Uterus (tissue), 2 donors: ENCODE data around the gene KLHDC10.

Source experiments
- POLR2A ChIP-seq, 2 donors: fragments of 450-650 bp; IDR thresholded peaks; one replicate each; pipeline ENCODE4 v1.6.1; 2016; ENCODE audit warnings: antibody characterized with exemption in 2 of 2, mild to moderate bottlenecking in 1 of 2, moderate library complexity in 1 of 2
- TF ChIP-seq, protein P1 (sequence below), 4 experiments: fragments of 200-600 bp in 2 of 4; fragments of 450-650 bp in 2 of 4; sonication (generic) in 2 of 4; IDR thresholded peaks; one replicate each; pipeline ENCODE4 v1.5.1; 2016 to 2019; ENCODE audit warnings: antibody characterized with exemption in 4 of 4, mild to moderate bottlenecking in 2 of 4, moderate library complexity in 1 of 4

DNA sequence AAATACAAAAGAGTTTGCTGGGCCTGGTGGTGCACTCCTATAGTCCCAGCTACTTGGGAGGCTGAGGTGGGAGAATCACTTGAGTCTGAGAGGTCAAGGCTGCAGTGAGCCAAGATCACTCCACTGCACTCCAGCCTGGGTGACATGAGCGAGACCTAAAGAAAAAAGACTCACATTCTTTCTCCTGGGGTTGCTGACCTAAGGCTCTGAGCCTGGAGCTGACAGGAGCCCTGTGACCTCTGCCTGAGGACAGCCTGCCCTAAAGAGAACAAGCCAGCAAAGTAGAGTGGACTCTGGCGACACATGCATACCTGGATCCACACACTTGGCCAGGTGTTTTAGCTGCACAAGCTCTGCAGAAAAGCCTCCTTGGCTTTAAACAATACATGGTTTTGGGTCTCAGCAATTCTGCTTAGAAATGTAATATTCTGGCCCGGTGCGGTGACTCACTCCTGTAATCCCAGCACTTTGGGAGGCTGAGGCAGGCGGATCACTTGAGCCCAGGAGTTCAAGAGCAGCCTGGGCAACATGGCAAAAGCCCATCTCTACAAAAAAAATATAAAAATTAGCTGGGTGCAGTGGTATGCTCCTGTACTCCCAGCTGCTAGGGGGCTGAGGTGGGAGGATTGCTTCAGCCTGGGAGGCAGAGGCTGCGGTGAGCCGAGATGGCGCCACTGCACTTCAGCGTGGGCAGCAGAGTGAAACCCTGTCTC is 76.5 kb downstream of the KLHDC10 start:
- TF ChIP-seq, protein P1, sequence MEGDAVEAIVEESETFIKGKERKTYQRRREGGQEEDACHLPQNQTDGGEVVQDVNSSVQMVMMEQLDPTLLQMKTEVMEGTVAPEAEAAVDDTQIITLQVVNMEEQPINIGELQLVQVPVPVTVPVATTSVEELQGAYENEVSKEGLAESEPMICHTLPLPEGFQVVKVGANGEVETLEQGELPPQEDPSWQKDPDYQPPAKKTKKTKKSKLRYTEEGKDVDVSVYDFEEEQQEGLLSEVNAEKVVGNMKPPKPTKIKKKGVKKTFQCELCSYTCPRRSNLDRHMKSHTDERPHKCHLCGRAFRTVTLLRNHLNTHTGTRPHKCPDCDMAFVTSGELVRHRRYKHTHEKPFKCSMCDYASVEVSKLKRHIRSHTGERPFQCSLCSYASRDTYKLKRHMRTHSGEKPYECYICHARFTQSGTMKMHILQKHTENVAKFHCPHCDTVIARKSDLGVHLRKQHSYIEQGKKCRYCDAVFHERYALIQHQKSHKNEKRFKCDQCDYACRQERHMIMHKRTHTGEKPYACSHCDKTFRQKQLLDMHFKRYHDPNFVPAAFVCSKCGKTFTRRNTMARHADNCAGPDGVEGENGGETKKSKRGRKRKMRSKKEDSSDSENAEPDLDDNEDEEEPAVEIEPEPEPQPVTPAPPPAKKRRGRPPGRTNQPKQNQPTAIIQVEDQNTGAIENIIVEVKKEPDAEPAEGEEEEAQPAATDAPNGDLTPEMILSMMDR (IDR thresholded peaks at IDR 0.05): no peak
- TF ChIP-seq POLR2A (IDR thresholded peaks at IDR 0.05): no peak
